HG03565 (cell line): Measurements from ENCODE around the gene HIF1AN.
A peak's percentile ranks its signal among the peaks of the same experiment; 100 is the strongest.

ENCODE experiments used
- ATAC-seq: cut with Tn5 transposase; IDR thresholded peaks from one replicate; pipeline ENCODE4 v1.9.1; 2021; ENCODE audit warnings: mild to moderate bottlenecking, moderate library complexity; ENCODE audit not compliant: unreplicated experiment

The HIF1AN gene

GRCh38 chr10:100535715-100536353 is at the start of gene HIF1AN:
TSS of gene HIF1AN (plus strand) at chr10:100535943. CDS start at chr10:100535959, 16 bp downstream.
- ATAC-seq: peak; percentile 91

GRCh38 chr10:100487529-100487928 is 48.2 kb upstream of the HIF1AN start:
- ATAC-seq: no peak

GRCh38 chr10:100489396-100489795 is 46.3 kb upstream of the HIF1AN start:
- ATAC-seq: no peak

- ATAC-seq: no peak
Observed at GRCh38 chr10:100490531-100490930, 45.2 kb upstream of the HIF1AN start.

- ATAC-seq: no peak
Observed at GRCh38 chr10:100496567-100496966, 39.2 kb upstream of the HIF1AN start.

GRCh38 chr10:100498059-100498458 is 37.7 kb upstream of the HIF1AN start:
- no peak for ATAC-seq

- no peak for ATAC-seq
Observed at GRCh38 chr10:100501423-100501822, 34.3 kb upstream of the HIF1AN start.

- ATAC-seq: no peak
Observed at GRCh38 chr10:100502926-100503494, 32.7 kb upstream of the HIF1AN start.

GRCh38 chr10:100504096-100504495 is 31.6 kb upstream of the HIF1AN start:
- no peak for ATAC-seq

GRCh38 chr10:100505164-100505563 is 30.6 kb upstream of the HIF1AN start:
- no peak for ATAC-seq

- no peak for ATAC-seq
Observed at GRCh38 chr10:100506596-100507356, 29.0 kb upstream of the HIF1AN start.

- no peak for ATAC-seq
Observed at GRCh38 chr10:100507357-100507732, 28.4 kb upstream of the HIF1AN start.

- no peak for ATAC-seq
Observed at GRCh38 chr10:100508266-100508665, 27.5 kb upstream of the HIF1AN start.

- no peak for ATAC-seq
Observed at GRCh38 chr10:100508691-100509150, 27.0 kb upstream of the HIF1AN start.

GRCh38 chr10:100509241-100509840 is 26.4 kb upstream of the HIF1AN start:
- ATAC-seq: no peak

GRCh38 chr10:100510533-100511308 is 25.0 kb upstream of the HIF1AN start:
- no peak for ATAC-seq

- no peak for ATAC-seq
Observed at GRCh38 chr10:100515612-100516011, 20.1 kb upstream of the HIF1AN start.

- no peak for ATAC-seq
Observed at GRCh38 chr10:100516847-100517246, 18.9 kb upstream of the HIF1AN start.

- ATAC-seq: no peak
Observed at GRCh38 chr10:100518761-100519241, 16.9 kb upstream of the HIF1AN start.

- ATAC-seq: no peak
Observed at GRCh38 chr10:100519311-100520051, 16.3 kb upstream of the HIF1AN start, which contains the start of gene SEC31B. TSS of gene SEC31B (minus strand) at chr10:100519861. CDS start at chr10:100516952, 2,909 bp downstream.
